Stimulated activated CD8-positive, alpha-beta memory T cell treated with anti-CD3 and anti-CD28 coated beads, Interleukin-15, amount 100 ng/mL, for 48 hours (primary cell): ENCODE data around the gene ZNF550.

ENCODE experiments used
- DNase-seq, 2 donors: peaks; one replicate each; pipeline ENCODE4 v3.0.0-alpha.2; 2020; ENCODE audit warnings: low read depth in 2 of 2

Gene ZNF550

GRCh38 chr19:57559404-57560025, at the start of gene ZNF550:
Gene ZNF550 (minus strand): TSS chr19:57559863. CDS start chr19:57559682, 181 bp downstream.
- DNase-seq: peak; percentile 78 to 82

GRCh38 chr19:57606931-57607330, 47.3 kb upstream of the ZNF550 start:
- DNase-seq: no peak

- peak; percentile 78 to 80 for DNase-seq
Observed at GRCh38 chr19:57599761-57600383, 40.2 kb upstream of the ZNF550 start, which contains the start of gene ZNF530. Gene ZNF530 (plus strand): TSS chr19:57599885. CDS start chr19:57604346, 4,461 bp downstream.

- DNase-seq: no peak
Observed at GRCh38 chr19:57599377-57599760, 39.7 kb upstream of the ZNF550 start.

- no peak for DNase-seq
Observed at GRCh38 chr19:57587529-57587928, 27.9 kb upstream of the ZNF550 start.

- peak; percentile 67 to 78 for DNase-seq
Observed at GRCh38 chr19:57583521-57584416, 24.1 kb upstream of the ZNF550 start, which contains the start of gene ZIK1. Gene ZIK1 (plus strand): TSS chr19:57584145. CDS start chr19:57584357, 212 bp downstream.

GRCh38 chr19:57583104-57583520, 23.4 kb upstream of the ZNF550 start:
- DNase-seq: no peak

GRCh38 chr19:57578487-57579205, 19.0 kb upstream of the ZNF550 start, which contains the start of gene ZNF416:
Gene ZNF416 (minus strand): TSS chr19:57578911. CDS start chr19:57578704, 207 bp downstream.
- peak; percentile 89 to 93 for DNase-seq

GRCh38 chr19:57576661-57577060, 17.0 kb upstream of the ZNF550 start:
- no peak for DNase-seq

- no peak for DNase-seq
Observed at GRCh38 chr19:57572415-57572947, 12.8 kb upstream of the ZNF550 start.

- no peak for DNase-seq
Observed at GRCh38 chr19:57570707-57571106, 11.0 kb upstream of the ZNF550 start.

GRCh38 chr19:57566396-57567265, 7.0 kb upstream of the ZNF550 start:
- no peak for DNase-seq

- no peak for DNase-seq
Observed at GRCh38 chr19:57563547-57563946, 3.9 kb upstream of the ZNF550 start.

GRCh38 chr19:57560049-57560491, 407 bp upstream of the ZNF550 start:
- no peak for DNase-seq

- no peak for DNase-seq
Observed at GRCh38 chr19:57559008-57559403, 657 bp downstream of the ZNF550 start.

- DNase-seq: no peak
Observed at GRCh38 chr19:57558525-57558924, 1.1 kb downstream of the ZNF550 start.

GRCh38 chr19:57557659-57558058, 2.0 kb downstream of the ZNF550 start:
- DNase-seq: no peak

GRCh38 chr19:57552432-57552831, 7.2 kb downstream of the ZNF550 start:
- DNase-seq: no peak

- DNase-seq: no peak
Observed at GRCh38 chr19:57546513-57546912, 13.2 kb downstream of the ZNF550 start.

- DNase-seq: no peak
Observed at GRCh38 chr19:57537953-57538547, 21.6 kb downstream of the ZNF550 start.
